Activated CD8-positive, alpha-beta memory T cell treated with anti-CD3 and anti-CD28 coated beads for 1 hour (primary cell): Measurements from ENCODE around the gene TMEM129.
"Not testable (repeated sequence)": the region's sequence is repeated elsewhere in the genome, so short reads cannot be mapped to it uniquely, and the experiment has no call there.

Experiments used
- DNase-seq, 2 donors: peaks; one replicate each; pipeline ENCODE4 v3.0.0-alpha.2; 2020; ENCODE audit warnings: low read depth in 1 of 2; ENCODE audit errors: extremely low read depth in 1 of 2

TMEM129 gene

GRCh38 chr4:1703867-1704266, 17.3 kb downstream of the TMEM129 start:
- no peak for DNase-seq

DNA sequence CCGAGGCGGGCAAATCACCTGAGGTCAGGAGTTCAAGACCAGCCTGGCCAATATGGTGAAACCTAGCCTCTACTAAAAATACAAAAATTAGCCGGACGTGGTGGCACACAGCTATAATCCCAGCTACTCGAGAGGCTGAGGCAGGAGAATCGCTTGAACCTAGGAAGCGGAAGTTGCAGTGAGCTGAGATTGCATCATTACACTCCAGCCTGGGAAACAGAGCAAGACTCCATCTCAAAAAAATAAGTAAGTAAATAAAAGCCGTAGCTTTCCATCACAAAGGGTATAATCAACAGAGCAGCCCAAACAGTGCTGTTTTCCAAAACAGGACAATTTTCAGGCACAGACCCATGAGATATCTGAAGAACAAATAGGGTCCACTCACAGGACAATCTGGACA, 19.5 kb downstream of the TMEM129 start:
- not testable (repeated sequence) for DNase-seq

- no peak for DNase-seq
These were observed 25.2 kb downstream of the TMEM129 start for GRCh38 chr4:1695913-1696312.

DNA sequence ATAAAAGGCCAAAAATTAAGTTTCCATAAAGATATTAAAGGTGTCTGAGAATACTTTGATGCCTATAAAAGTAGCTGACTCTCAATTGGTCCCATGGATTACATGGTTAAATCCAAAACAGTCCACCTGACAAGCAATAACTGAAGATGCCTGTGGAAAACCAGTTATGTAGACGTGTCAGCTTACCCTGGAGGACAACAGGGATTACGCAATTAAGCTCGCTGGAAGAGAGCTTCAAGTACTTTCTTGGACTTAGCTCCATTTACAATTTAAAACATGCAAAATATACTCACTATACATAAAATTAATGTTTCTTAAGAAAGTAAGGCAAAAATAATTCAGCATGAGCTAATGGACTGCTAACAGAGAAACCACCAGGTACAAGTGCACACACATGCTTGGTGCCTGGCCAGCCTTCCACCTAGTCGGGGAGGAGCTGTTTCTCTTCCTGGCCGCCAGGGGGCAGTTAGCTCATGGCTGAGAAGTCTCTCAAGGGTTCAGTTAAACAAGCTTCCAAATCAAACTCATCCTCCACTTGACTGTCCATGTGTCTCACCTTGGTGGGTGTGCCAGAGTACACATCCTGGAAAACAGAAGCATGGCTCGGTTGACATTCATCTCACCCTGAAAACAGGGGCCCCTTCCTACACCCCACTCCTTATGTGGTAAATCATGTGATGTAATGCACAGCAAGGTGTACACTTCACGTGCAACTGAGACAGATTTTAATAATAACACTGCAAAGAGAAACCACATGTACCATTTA, 27.8 kb downstream of the TMEM129 start:
- peak; percentile 49 to 71 for DNase-seq

GRCh38 chr4:1691737-1692373, 29.3 kb downstream of the TMEM129 start:
- no peak for DNase-seq

DNA sequence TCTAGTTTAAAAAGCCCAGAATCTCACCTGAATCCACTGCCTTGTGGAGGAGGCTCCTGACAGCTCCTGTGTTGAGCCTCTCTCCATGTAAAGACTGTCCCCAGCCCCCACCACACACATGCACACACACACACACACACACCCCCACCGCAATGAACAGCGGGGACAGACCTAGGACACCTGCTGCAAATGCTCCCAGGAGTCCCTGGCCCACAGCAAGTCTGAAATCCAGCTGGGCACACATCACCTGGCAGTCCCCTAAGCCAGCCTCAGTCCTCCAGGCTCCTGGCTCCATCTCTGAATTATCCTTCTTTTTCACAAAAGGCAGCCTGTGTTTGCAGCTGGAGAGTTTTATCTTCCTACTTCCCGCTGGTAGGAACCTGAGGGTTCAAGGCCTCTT, 30.4 kb downstream of the TMEM129 start:
- no peak for DNase-seq

DNA sequence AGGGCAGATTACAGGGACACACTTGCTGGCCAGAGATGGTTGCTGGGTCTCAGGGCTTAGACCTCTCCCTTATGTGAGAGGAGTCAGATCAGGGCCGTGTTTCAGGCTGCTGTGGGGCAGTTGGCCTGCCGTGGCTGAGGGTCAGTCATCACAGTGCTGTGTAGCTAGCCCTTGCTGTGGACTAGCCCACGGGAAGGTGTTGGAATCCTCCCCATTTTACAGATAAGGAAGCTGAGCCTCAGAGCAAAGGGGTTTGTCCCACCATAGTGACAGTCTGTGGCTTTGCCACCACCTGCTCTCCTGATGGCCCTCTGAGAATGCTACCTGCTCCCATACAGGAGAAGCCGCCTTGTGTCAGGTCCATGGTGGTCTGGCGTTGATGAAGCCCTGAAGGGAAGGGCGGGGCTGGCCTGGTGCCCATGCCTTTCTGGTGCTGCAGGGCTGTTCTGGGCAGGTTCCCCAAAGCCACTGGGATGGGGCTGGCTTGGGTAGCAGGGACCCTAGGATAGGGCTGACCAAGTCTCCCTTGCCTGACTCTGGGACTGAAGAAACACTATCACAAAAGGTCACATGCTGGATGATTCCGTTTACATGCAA, 34.6 kb downstream of the TMEM129 start:
- no peak for DNase-seq

GRCh38 chr4:1685235-1686150, 35.6 kb downstream of the TMEM129 start:
- DNase-seq: no peak

DNA sequence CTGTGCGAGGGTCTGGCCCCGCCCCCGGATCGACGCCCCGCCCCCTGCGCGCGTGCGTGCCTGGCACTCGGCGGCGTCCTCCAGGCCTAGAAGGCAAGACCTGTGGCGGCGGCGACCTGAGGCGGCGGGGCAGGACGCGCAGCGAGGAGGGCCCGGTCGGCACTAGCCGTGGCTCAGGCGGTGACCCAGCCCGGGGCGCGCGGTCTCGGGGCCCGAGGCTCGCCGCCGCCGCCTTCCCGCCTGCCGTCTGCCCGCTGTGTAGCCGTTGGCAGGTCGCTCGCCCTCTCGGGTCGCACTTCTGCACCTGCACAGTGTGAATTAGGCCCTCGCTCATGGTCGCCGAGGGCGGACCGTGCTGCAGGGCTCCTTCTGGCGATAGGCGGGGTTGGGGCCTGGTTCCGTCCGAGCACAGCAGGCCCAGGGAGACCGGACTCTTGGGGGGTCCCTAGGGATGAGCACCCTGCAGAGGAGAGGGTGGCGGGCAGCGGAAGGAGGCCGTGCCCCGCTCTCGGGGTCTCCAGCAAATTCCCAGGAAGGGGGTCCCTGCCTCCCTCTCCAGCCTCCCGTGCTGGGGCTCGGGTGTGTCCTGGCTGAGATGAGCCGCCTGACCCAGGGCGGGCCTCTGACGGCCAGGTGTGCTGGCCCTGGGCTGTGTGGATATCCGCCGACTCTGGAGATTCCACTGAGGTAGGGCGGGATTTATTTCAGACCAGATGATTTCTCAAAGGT, 36.5 kb downstream of the TMEM129 start:
- DNase-seq: peak; percentile 74 to 89

DNA sequence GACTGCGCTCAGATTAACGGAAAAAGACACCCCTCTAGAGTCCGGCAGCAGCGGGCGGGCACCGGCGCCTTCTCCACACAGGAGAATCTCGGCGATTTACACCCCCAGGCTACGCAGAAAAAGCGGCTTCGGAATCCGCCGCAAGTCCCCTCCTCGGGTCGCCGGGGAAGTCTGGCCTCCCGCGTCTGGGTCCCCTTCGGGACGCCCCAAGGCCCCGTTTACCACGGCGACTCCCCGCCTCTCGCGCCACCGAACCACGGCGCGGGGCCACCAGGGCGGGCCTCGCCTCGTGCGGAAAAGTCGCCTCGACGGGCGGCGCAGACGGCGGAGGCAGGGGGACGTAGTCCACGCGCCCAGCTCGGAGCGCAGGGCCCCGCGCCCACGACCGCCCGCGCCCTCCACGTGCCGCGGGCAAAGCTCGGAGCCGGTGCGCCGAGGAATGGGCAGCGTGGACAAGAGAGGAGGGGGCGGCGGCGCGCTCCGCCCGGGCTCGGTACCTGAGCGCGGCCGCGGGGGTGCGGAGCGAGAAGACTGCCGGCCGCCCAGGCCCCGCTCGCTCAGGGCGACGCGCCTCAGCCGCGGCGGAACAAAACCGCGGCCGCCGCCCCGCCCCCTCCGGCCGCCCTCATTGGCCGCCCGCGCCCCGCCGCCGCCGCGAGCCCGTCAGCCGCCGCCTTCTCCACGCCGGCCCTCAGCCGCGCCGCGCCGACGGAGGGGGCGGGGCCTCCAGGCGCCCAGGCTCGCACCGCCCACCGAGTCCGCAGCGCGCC, 37.2 kb downstream of the TMEM129 start, which contains the start of gene FAM53A:
TSS of gene FAM53A (minus strand) at position 578 of the 770 bp plus-strand sequence. CDS start 15,572 bp downstream, outside the sequence.
- peak in 1 of 2 donors; percentile 13 for DNase-seq

- no peak for DNase-seq
These were observed 37.8 kb downstream of the TMEM129 start for GRCh38 chr4:1683261-1683735.

DNA sequence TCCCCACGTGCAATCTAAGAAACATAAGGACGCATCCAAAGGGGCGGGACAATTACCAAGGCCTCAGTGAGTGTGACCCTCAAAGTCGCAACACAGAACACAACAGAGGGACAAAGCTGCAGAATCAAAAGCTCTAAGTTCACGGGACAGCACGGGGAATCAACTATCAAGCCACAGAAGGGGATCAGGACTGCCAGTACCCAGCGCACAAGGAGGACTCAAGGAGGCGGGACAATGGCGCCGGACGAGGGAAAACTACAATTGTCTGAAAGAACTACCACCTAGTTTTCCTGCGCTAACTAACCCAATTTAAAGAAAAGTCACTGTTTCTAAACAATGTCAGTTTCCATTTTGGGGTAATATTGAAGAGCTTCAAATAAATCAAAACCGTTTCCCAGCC, 38.3 kb downstream of the TMEM129 start:
- no peak for DNase-seq

GRCh38 chr4:1678244-1678643, 42.9 kb downstream of the TMEM129 start:
- DNase-seq: no peak

- no peak for DNase-seq
These were observed 44.3 kb downstream of the TMEM129 start for GRCh38 chr4:1676605-1677525.

DNA sequence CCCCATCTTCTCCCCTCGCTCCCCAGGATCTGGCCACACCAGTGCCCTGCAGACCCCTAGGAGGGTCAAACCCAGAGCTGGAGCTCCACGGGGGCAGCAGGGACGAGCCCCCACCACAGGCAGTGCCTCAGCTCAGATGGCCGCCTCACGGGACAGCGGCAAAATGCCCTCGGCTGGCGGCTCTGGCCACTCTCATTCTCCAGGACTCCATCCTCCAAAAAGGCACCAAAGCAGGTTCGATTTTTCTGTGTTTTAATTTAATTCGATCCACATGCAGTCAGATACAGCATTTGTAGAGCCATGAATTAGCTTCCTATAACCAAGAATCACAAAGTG, 45.4 kb downstream of the TMEM129 start:
- DNase-seq: no peak

DNA sequence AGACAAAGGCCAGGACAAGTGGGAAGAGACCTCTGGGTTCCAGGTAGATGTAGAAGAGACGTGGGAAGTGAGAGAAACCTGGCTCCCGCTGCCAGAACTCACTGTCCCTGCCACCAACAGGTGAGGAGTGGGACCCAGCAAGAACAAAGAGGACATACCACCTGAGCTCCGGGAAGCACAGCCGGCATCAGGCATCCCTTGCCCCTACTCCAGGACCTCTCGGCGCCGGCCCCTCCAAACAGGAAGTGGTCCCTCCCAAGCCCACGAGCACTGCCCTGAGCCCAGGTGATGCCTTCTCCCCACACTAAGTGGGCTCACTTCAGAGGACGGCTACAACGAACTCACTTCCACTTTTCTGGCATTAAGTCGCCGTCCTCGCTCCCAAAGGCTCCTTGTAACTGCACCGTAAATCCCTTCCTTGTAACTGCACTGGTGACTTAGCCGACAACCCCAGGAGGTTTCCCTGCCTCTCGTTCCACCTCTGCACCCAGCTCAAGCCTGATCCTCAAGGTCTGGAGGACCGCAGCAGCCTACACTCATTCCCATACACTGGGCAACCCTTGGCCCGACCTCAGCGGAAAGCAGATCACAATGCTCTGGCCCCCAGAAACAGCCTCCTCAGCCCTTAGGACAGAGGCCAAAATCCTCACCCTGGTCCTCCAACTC, 45.9 kb downstream of the TMEM129 start:
- no peak for DNase-seq

DNA sequence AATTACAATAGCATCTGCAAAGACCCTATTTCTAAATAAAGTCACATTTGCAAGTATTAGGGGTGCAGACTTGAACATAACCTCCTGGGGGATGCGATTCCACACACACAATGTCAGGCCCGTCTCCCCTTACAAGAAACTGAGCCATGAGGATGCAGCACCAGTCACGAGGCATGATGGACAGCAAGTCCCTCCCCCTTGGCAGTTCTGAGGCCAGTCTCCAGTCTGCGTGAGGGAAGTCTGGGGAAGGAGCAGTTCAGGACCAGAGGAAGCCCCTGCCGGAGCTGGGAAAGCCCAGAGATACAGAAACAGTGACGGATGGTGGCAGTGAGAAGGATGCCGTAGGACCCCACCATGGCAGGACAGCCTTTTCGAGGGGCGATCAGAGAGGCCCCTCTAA, 46.4 kb downstream of the TMEM129 start:
- DNase-seq: no peak

GRCh38 chr4:1673671-1674070, 47.5 kb downstream of the TMEM129 start:
- no peak for DNase-seq
